ENCODE results near the gene FBXO42. TPM values are rescaled to one million over a fixed set of nuclear protein-coding genes. Genes with fewer than 3 reads are reported as not detected.

Gene FBXO42
- total and polyA plus RNA-seq, 2 experiments from 2014 or later: 6.0 to 20.7 TPM

DNA sequence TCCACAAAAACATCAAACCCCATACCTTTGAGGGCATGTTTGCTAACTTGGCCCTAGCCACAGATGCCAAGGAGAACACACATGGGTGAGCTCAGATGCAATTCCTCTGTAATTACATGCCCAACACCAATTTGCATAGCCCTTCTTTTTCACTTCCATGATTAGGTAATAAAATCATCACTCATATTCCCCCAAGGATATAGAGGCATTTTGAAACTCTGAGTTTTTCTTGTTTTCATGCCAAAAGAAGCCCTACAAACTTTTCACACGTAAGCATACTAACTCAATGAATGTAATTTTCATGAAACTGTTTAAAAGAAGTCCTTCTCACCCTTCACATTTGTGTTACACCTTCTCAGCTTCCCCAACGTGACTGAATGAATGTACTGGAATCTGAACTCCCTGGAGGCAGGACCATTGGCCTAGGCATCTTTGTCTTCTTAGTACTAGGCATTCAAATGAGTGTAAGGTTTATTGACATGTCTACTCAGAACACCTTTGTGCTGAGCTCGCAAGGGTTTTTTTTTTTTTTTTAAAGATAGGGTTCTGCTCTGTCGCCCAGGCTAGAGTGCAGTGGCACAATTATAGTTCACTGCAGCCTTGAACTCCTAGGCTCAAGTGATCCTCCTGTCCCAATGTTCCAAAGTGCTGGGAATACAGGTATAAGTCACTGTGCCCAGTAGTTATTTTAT is 31.0 kb downstream of the FBXO42 start:
- H3K36me3 ChIP-seq (ENCODE audit: insufficient read depth): no peaks in the 10 kb centered on the region
- Mint-ChIP-seq H3K36me3 (ENCODE audit: low read depth) (peaks cover 3% of the 10 kb centered on the region; the same call in 2 of the 3 replicates), H3K27me3 (ENCODE audit: insufficient read depth, low read depth, poor library complexity) (peaks cover 2% of the 10 kb centered on the region), H3K4me1 (peaks cover 7% of the 10 kb centered on the region; the same call in 2 of the 3 replicates), H3K9me3 (no peaks in the 10 kb centered on the region), H3K27ac (no peak overlapping the region; the same call in 1 of the 2 replicates), H3K4me3 (no peak overlapping the region)
- ATAC-seq: no peak; the same call in 2 of the 3 replicates
- peaks cover 10% of the 10 kb centered on the region; the same call in 1 of the 2 replicates for H4K20me1 ChIP-seq (replicated peaks; ENCODE audit: insufficient read depth)
- H3K4me2 ChIP-seq: no peak overlapping the region
- TF ChIP-seq CREB1 (CRISPR knock-in tag; IDR thresholded peaks at IDR 0.05; ENCODE audit: low read depth): no peak
- no peak overlapping the region; the same call in 1 of the 2 replicates for H3K27ac ChIP-seq (ENCODE audit: low read depth)
- H3K79me2 ChIP-seq (replicated peaks; ENCODE audit: insufficient read depth): peaks cover 75% of the 10 kb centered on the region
- DNase-seq (ENCODE audit: low spot score): no peak
- no peak overlapping the region for H2AFZ ChIP-seq
- no peaks in the 10 kb centered on the region for H3K4me1 ChIP-seq (ENCODE audit: insufficient read depth)
- H3K27me3 ChIP-seq (ENCODE audit: insufficient read depth): no peaks in the 10 kb centered on the region
- H3K9me2 ChIP-seq (ENCODE audit: insufficient read depth): no peaks in the 10 kb centered on the region
- no peaks in the 10 kb centered on the region for H3F3A ChIP-seq (replicated peaks; ENCODE audit: low read depth)
- no peak overlapping the region for H3K4me3 ChIP-seq

DNA sequence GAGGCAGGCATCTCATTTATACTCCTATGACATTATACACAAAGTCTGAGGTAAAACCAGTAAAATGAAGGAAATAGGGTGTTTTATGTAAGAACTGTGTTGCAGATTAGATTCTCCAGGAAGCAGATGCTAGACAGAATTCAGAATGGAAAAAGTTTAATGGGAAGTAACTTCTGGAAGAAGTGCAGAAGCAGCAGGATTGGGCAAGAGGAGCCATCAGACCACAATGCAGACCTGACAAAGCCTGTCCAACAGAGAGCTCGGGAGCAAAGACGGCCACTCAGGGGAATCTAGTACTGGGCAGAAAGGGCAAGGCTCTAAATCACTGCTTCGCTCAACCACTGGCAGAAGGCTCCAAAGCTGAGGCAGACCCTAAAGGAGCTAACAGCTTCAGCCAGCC is 33.7 kb downstream of the FBXO42 start:
- Histone ChIP-seq H2AFZ (no peak overlapping the region), H3F3A (replicated peaks; ENCODE audit: low read depth) (no peaks in the 10 kb centered on the region; the same call in 1 of the 2 replicates), H3K27me3 (ENCODE audit: insufficient read depth) (no peaks in the 10 kb centered on the region), H3K4me2 (no peak overlapping the region), H3K27ac (ENCODE audit: low read depth) (no peak overlapping the region), H3K4me3 (no peak overlapping the region), H3K36me3 (ENCODE audit: insufficient read depth) (peaks cover 13% of the 10 kb centered on the region), H3K9me2 (ENCODE audit: insufficient read depth) (no peaks in the 10 kb centered on the region), H3K4me1 (ENCODE audit: insufficient read depth) (no peaks in the 10 kb centered on the region), H3K79me2 (replicated peaks; ENCODE audit: insufficient read depth) (peaks cover 62% of the 10 kb centered on the region), H4K20me1 (replicated peaks; ENCODE audit: insufficient read depth) (peaks cover 13% of the 10 kb centered on the region)
- no peak for ATAC-seq
- no peak for TF ChIP-seq POLR2AphosphoS5 (IDR thresholded peaks at IDR 0.05; ENCODE audit: low read depth)
- TF ChIP-seq ZNF114 (CRISPR knock-in tag; IDR thresholded peaks at IDR 0.05): no peak
- no peak overlapping the region for H3K4me3 Mint-ChIP-seq
- H3K27ac Mint-ChIP-seq: no peak overlapping the region
- H3K36me3 Mint-ChIP-seq (ENCODE audit: low read depth): peaks cover 13% of the 10 kb centered on the region
- peaks cover 2% of the 10 kb centered on the region for H3K27me3 Mint-ChIP-seq (ENCODE audit: insufficient read depth, low read depth, poor library complexity)
- H3K9me3 Mint-ChIP-seq: no peaks in the 10 kb centered on the region
- H3K4me1 Mint-ChIP-seq: peaks cover 7% of the 10 kb centered on the region; the same call in 2 of the 3 replicates
- DNase-seq (ENCODE audit: low spot score): no peak

DNA sequence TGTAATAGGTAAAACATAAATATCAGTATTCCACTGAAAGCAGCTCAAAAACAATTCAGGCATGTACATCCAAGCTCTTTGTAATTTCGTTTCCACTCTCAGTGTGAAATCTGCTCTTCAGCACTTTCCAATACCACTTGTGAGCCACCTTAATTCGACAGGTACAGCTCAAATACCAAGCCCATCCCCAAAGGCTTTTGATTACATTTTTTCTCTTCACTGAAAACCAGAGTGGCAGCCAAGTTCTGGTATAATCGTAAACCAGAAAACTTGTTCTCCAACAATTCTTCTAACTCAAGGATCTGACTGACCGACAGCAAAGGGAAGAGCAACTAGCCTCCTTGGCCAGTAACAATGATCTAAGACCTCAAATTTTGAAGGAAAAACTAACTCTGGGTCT is 36.8 kb downstream of the FBXO42 start:
- no peaks in the 10 kb centered on the region for H3K27me3 ChIP-seq (ENCODE audit: insufficient read depth)
- H3K36me3 ChIP-seq (ENCODE audit: insufficient read depth): peaks cover 26% of the 10 kb centered on the region
- H3K27ac ChIP-seq (ENCODE audit: low read depth): peak overlapping the region; percentile 39; the same call in 1 of the 2 replicates
- peak overlapping the region; percentile 18; the same call in 1 of the 2 replicates for H3K27ac Mint-ChIP-seq
- H3K9me3 Mint-ChIP-seq: no peaks in the 10 kb centered on the region
- no peak overlapping the region for H3K4me3 Mint-ChIP-seq
- TF ChIP-seq, protein P1, sequence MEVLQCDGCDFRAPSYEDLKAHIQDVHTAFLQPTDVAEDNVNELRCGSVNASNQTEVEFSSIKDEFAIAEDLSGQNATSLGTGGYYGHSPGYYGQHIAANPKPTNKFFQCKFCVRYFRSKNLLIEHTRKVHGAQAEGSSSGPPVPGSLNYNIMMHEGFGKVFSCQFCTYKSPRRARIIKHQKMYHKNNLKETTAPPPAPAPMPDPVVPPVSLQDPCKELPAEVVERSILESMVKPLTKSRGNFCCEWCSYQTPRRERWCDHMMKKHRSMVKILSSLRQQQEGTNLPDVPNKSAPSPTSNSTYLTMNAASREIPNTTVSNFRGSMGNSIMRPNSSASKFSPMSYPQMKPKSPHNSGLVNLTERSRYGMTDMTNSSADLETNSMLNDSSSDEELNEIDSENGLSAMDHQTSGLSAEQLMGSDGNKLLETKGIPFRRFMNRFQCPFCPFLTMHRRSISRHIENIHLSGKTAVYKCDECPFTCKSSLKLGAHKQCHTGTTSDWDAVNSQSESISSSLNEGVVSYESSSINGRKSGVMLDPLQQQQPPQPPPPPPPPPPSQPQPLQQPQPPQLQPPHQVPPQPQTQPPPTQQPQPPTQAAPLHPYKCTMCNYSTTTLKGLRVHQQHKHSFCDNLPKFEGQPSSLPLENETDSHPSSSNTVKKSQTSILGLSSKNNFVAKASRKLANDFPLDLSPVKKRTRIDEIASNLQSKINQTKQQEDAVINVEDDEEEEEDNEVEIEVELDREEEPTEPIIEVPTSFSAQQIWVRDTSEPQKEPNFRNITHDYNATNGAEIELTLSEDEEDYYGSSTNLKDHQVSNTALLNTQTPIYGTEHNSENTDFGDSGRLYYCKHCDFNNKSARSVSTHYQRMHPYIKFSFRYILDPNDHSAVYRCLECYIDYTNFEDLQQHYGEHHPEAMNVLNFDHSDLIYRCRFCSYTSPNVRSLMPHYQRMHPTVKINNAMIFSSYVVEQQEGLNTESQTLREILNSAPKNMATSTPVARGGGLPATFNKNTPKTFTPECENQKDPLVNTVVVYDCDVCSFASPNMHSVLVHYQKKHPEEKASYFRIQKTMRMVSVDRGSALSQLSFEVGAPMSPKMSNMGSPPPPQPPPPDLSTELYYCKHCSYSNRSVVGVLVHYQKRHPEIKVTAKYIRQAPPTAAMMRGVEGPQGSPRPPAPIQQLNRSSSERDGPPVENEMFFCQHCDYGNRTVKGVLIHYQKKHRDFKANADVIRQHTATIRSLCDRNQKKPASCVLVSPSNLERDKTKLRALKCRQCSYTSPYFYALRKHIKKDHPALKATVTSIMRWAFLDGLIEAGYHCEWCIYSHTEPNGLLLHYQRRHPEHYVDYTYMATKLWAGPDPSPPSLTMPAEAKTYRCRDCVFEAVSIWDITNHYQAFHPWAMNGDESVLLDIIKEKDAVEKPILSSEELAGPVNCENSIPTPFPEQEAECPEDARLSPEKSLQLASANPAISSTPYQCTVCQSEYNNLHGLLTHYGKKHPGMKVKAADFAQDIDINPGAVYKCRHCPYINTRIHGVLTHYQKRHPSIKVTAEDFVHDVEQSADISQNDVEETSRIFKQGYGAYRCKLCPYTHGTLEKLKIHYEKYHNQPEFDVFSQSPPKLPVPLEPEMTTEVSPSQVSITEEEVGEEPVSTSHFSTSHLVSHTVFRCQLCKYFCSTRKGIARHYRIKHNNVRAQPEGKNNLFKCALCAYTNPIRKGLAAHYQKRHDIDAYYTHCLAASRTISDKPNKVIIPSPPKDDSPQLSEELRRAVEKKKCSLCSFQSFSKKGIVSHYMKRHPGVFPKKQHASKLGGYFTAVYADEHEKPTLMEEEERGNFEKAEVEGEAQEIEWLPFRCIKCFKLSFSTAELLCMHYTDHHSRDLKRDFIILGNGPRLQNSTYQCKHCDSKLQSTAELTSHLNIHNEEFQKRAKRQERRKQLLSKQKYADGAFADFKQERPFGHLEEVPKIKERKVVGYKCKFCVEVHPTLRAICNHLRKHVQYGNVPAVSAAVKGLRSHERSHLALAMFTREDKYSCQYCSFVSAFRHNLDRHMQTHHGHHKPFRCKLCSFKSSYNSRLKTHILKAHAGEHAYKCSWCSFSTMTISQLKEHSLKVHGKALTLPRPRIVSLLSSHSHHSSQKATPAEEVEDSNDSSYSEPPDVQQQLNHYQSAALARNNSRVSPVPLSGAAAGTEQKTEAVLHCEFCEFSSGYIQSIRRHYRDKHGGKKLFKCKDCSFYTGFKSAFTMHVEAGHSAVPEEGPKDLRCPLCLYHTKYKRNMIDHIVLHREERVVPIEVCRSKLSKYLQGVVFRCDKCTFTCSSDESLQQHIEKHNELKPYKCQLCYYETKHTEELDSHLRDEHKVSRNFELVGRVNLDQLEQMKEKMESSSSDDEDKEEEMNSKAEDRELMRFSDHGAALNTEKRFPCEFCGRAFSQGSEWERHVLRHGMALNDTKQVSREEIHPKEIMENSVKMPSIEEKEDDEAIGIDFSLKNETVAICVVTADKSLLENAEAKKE (CRISPR knock-in tag; IDR thresholded peaks at IDR 0.05): no peak
- H2AFZ ChIP-seq: no peak overlapping the region
- no peak overlapping the region for H3K4me2 ChIP-seq
- no peaks in the 10 kb centered on the region for H3K4me1 ChIP-seq (ENCODE audit: insufficient read depth)
- peaks cover 28% of the 10 kb centered on the region for H3K36me3 Mint-ChIP-seq (ENCODE audit: low read depth)
- H4K20me1 ChIP-seq (replicated peaks; ENCODE audit: insufficient read depth): peaks cover 11% of the 10 kb centered on the region
- H3K27me3 Mint-ChIP-seq (ENCODE audit: insufficient read depth, low read depth, poor library complexity): peaks cover 2% of the 10 kb centered on the region
- H3K4me1 Mint-ChIP-seq: peaks cover 3% of the 10 kb centered on the region; the same call in 1 of the 3 replicates
- no peak overlapping the region for H3K4me3 ChIP-seq
- H3K9me2 ChIP-seq (ENCODE audit: insufficient read depth): no peaks in the 10 kb centered on the region
- ATAC-seq (no peak), DNase-seq (ENCODE audit: low spot score) (no peak)
- H3K79me2 ChIP-seq (replicated peaks; ENCODE audit: insufficient read depth): peaks cover 31% of the 10 kb centered on the region
- no peaks in the 10 kb centered on the region; the same call in 1 of the 2 replicates for H3F3A ChIP-seq (replicated peaks; ENCODE audit: low read depth)
